GM20431 (cell line): ENCODE data around the gene ADRB2.

Experiments
- in situ Hi-C: fragments of 300-500 bp; cut with MseI, MboI; formaldehyde crosslinking; loops from one replicate; pipeline ENCODE4 v1.15.0; 2020; ENCODE audit warnings: low sequenced_read_pairs; ENCODE audit not compliant: unreplicated experiment

Gene ADRB2

GRCh38 chr5:148804393-148804792, 22.0 kb upstream of the ADRB2 start:
- in situ Hi-C loops: no loop called here

- in situ Hi-C loops: no loop called here
These were observed 20.8 kb upstream of the ADRB2 start for GRCh38 chr5:148805326-148806290.

GRCh38 chr5:148806520-148806931, 19.9 kb upstream of the ADRB2 start:
- in situ Hi-C loops: no loop called here

GRCh38 chr5:148807851-148808250, 18.6 kb upstream of the ADRB2 start:
- in situ Hi-C loops: no loop called here

- in situ Hi-C loops: no loop called here
These were observed 17.4 kb upstream of the ADRB2 start for GRCh38 chr5:148808864-148809642.

- in situ Hi-C loops: no loop called here
These were observed 16.5 kb upstream of the ADRB2 start for GRCh38 chr5:148809781-148810524.

GRCh38 chr5:148810823-148811222, 15.6 kb upstream of the ADRB2 start:
- in situ Hi-C loops: no loop called here

- in situ Hi-C loops: no loop called here
These were observed 14.7 kb upstream of the ADRB2 start for GRCh38 chr5:148811756-148812155.

- in situ Hi-C loops: no loop called here
These were observed 11.3 kb upstream of the ADRB2 start for GRCh38 chr5:148815086-148815485.

GRCh38 chr5:148815578-148815977, 10.8 kb upstream of the ADRB2 start:
- in situ Hi-C loops: no loop called here

GRCh38 chr5:148816357-148816756, 10.1 kb upstream of the ADRB2 start:
- in situ Hi-C loops: no loop called here

GRCh38 chr5:148816782-148817181, 9.6 kb upstream of the ADRB2 start:
- in situ Hi-C loops: no loop called here

GRCh38 chr5:148817606-148818005, 8.8 kb upstream of the ADRB2 start:
- in situ Hi-C loops: no loop called here

GRCh38 chr5:148820461-148821395, 5.7 kb upstream of the ADRB2 start:
- in situ Hi-C loops: no loop called here

- in situ Hi-C loops: no loop called here
These were observed 2.5 kb upstream of the ADRB2 start for GRCh38 chr5:148823871-148824270.

- in situ Hi-C loops: no loop called here
These were observed 727 bp upstream of the ADRB2 start for GRCh38 chr5:148825716-148826052.

- in situ Hi-C loops: no loop called here
These were observed 294 bp downstream of the ADRB2 start for GRCh38 chr5:148826739-148827070.

- in situ Hi-C loops: no loop called here
These were observed 1.3 kb downstream of the ADRB2 start for GRCh38 chr5:148827723-148828122.

- in situ Hi-C loops: no loop called here
These were observed 2.3 kb downstream of the ADRB2 start for GRCh38 chr5:148828511-148829247.
